ENCODE measurements around the gene ANKRD10.
A peak's percentile ranks its signal among the peaks of the same experiment; 100 is the strongest.

Gene ANKRD10

GRCh38 chr13:110914331-110915056, 375 bp downstream of the ANKRD10 start:
- DNase-seq, result peak; percentile 84

- peak in 1 of 2 experiments; percentile 57 for DNase-seq
These were observed 863 bp downstream of the ANKRD10 start for GRCh38 chr13:110914081-110914330.

DNA sequence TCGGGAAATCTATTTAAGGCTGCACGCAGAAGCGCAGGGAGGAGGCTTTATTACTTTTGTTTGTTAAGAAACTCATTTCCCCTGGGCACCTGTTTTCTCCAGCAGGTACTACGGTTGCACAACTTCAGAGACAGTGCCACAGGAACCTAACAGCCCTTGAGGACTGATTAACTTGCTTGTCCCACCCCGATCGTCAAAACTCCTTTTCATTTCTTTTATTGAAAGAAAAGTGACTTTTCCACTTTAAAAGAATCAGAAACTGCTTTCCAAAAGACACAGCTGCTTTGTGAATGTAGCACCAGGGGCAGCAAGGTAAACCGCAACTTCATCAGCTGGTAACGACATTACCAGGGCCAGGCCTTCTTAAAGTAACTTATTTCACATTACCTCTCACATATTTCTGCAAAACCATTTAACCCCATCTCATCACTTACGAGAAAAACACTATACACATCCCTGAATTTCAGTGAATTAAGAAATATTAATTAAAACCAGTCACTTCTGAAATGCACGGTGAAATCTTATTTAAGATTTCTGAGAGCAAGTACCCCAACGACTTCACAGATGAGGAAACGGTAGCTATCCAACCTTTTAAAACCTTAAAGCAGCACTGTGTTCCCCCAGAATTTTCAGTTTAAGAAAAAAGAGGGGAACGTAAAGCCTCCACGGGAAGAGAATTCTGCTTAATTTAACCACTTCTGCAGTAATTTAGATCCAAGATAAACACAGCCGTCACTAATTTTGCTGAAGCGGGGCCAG, 1.4 kb downstream of the ANKRD10 start:
- DNase-seq, result no peak

GRCh38 chr13:110912651-110913051, 2.2 kb downstream of the ANKRD10 start:
- DNase-seq, result no peak

- no peak for DNase-seq
These were observed 3.0 kb downstream of the ANKRD10 start for GRCh38 chr13:110911880-110912279.

DNA sequence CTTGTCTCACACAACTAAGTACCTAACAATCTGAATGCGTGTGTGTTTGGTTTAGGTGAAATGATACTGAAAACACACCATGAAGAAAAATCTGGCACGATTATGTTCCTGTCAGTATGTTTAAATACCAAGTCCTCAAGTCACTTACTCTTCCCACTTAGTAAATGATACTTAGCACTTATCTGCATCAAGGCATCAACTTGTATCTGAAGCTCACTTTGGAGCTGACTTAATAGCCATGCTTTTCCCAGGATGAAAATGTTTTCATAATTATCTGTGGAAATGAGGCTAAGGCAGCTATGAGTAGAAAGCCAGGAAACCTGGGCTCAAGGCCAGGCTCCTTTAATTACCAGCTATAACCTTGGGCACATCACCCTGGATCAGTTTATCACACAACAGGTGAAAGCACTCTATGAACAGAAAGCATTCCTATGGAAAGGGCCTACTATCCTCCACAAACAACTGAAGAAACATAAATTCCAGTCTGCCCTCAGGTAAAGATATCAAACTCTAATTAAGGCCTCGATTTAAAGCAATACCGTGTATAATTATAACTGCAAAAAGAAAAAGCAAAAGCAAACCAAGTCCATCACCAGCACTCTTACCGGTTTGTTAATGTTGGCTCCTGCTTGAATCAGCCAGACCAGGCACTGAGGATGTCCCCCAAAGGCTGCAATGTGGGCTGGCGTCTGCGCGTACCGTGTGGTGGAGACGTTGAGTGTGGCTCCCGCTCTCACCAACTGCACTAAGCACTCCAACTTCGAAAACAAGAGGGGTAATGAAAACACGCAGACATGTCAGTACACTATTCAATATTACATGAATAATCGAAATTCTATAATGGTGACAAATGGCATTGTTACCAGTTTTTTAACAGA, 4.6 kb downstream of the ANKRD10 start:
- DNase-seq, result no peak

DNA sequence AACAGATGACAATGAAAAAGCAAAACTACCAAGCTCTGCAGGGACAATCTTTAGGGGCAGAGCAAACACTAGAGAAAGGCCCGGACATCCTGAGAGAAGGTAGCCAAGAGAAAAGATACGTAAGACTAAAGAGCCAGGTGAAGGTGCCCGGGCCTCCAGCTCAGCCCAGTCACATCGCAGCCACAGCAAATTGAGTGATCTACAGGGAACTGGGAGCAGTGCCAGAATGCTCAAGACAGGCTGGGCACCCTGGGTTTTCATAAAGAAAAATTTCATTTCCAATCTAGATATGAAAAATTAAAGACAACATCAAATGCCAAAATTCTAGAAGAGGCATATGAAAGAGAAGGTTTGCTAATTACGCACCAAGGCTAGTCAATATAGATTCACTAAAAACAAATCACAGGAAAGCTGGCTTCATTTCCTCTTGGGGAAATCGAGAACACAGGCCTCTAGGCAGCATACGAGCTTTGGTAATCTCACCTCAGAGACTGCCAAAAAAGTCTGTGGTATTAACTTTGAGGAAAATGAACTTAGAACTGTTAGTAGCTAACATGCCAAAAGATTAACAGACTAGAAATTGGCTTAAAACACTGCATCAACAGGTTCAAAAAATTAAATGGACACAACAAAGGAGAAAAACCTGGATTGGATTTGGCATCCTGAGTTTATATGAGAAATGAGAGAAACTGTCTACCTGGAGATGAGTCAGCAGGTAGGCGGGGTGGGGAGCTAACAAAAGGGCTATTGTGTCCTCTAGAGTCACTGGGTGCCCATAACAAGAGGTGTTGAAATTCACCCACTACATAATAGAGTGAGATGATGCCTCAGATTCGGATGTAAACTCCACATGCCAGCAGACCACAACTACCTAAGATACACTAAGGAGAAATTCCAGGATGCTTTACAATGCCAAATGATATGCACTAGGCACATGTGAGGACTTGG, 6.6 kb downstream of the ANKRD10 start:
- DNase-seq, result no peak

GRCh38 chr13:110907301-110907700, 7.6 kb downstream of the ANKRD10 start:
- DNase-seq, result no peak

DNA sequence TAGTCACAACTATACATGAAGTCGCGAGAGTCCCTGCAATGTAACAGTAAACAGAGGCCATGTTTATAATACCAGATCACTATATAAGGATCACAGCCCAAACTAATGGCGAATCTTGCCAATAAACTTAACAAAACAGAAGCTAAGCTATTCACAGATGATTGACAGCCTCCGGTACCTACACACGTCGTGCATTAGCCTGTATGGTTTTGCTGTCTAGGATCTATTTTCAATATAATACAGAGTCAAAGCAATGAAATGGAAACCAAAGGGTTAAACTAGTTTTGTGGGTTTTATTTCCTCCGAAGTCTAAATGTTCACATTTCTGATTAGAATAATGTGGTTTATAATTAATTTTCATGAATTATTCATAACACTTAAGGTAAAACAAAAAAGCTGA, 10.1 kb downstream of the ANKRD10 start:
- DNase-seq, result no peak

- DNase-seq, result no peak
These were observed 12.5 kb downstream of the ANKRD10 start for GRCh38 chr13:110902370-110902769.

DNA sequence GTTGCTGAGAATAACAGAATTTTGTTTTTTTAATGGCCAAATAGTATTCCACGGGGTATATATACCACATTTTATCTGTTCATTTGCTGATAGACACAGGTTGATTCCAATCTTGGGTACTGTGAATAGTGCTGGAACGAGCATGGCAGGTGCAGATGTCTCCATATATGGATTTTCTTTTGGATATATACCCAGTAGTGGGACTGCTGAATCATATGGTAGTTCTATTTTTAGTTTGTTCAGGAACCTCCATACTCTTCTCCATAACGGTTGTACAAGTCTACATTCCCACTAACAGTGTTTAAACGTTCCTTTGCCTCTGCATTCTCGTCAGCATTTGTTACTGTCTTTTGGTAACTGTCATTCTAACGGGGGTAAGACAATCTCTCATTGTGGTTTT, 17.3 kb downstream of the ANKRD10 start:
- DNase-seq, result no peak

- no peak for DNase-seq
These were observed 17.9 kb downstream of the ANKRD10 start for GRCh38 chr13:110897014-110897413.

- DNase-seq, result no peak
These were observed 20.8 kb downstream of the ANKRD10 start for GRCh38 chr13:110894086-110894485.

DNA sequence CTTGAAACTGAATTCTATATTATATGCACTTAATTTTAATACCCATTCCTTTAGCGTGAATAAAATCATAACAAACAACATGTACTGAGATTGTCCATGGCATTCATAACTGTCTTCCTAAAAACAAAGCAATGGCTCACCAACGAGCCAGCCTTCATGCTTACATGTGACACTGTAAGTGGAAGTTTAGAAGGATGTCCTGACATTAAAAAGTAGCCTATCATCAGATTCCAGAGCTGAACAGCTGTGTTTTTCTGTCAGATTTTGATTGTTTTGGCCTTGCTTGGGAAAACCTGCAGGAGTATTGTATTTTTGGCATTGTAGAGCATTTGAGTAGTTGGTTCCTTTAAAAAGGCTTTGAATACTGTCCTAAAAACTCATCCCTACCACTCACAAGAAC, 21.3 kb downstream of the ANKRD10 start:
- DNase-seq, result no peak

DNA sequence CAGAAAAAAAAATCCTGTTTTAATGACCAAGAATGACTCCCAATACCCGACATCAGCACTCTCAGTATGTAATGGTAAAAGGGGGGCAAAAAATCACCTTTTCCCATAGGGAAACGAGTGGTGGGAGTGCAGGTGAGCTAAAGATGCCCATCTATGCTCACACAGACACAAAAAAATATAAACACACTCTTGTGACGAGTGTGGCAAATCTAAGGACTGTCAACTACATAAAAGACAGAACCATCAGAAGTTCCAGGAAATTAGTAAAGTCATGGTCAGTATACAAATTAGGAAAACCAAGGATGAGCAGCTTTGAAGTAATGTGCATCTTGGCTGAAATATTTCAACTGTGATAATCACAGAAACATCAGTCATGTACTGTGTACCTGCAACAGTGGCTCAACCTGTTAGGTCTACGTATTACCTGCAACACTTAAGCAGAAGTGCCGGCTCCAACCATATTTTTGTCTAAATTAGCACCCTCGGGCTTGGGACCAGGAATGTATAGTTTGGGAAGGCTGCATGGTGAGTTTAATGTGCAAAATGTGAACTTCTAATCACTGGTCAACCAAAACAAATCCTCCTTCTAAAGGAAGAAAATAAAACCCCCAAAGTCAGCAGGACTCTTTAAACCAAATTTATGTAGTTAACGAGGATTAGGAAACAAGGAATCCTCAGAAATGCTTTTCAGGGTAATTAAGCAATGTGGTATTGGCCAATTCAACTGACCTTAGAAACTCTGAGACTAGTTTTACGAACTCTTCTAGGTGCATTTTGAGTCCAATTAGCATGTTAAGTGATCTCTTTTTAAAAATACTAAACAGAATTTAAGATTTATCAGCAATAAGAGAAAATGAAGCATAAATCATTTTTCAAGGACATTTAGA, 24.3 kb downstream of the ANKRD10 start:
- no peak for DNase-seq

DNA sequence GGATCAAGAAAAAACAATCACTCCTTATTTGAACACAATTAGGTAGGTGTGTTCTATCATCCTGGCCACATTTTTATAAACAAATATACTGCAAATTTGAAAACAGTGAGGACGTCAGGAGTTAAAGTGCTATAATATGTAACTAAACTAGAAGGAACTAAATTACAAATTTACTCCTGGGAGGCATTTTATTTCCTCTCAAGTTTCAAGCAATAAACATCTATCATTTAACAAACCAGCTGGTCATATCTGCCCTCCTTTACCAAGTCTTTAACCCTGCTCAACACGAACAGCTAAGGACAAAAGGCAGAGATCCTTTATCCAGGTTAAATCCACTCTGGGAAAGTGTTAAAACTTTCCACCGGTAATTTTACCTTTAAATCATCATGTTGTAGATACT, 26.5 kb downstream of the ANKRD10 start:
- no peak for DNase-seq

GRCh38 chr13:110887597-110888333, 27.1 kb downstream of the ANKRD10 start:
- DNase-seq, result no peak

- no peak for DNase-seq
These were observed 27.8 kb downstream of the ANKRD10 start for GRCh38 chr13:110886870-110887596.

DNA sequence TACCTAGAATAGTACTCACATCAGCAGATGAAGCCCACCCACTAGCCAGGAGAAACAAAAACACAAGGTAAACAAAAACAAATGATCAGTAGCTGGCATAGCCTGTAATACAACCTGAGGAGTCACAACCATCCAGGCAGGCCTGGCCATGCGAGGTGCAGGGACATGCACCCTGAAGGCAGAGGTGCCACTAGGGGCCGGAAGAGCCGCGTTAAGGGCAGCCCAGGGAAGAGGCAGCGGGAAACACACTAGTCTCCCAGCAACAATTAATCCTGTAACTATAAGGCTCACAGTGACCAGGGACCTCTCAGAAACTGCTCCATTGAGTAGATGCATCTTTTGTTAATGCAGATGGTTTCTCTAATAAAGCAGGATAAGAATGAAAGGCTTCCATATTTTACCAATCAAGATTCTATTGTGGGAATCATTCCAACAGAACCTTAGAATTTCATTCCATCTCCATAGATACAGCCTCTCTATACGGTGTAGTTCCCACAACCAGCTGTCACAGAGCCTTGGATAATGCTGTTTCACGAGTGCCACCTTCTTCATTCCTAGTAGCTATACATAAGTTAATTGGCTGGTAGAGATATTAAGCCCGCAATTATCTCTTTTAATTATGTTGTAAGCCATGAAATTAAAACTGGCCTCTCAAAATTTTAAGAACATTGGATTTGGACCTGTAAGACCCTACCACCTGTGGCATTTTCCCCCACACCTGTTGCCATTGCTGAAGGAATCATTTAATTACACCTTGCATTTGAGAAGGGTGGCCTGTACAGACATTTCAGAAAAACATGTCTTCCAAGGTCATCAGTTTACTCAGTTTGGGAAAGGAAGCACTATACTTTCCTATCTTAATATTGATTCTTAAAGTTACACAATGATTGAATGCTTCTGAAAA, 28.7 kb downstream of the ANKRD10 start:
- DNase-seq, result no peak

Measured in SHP77 (cell line).